Gastrocnemius medialis (tissue), 4 donors: Measurements from ENCODE around the gene SPPL2C. TPM values are rescaled to one million over a fixed set of nuclear protein-coding genes. Genes with fewer than 3 reads are reported as not detected.
A peak's percentile ranks its signal among the peaks of the same experiment; 100 is the strongest.

Experiments
- ATAC-seq, 2 donors: fragments of 150-250 bp; one replicate each; pipeline ENCODE4 v1.9.1; 2016
- DNase-seq, 2 donors: peaks; one replicate each; pipeline ENCODE4 v3.0.0-alpha.2; 2019
- H3K27ac ChIP-seq, 4 donors: fragments of 200-600 bp; sonication (generic); 1 replicate in 1 of 4; 2 replicates in 3 of 4; pipeline ENCODE4 v1.5.1; 2016 to 2018; ENCODE audit warnings: mild to moderate bottlenecking in 2 of 4, moderate library complexity in 1 of 4
- H3K27me3 ChIP-seq, 3 donors: fragments of 200-600 bp; sonication (generic) in 2 of 3; 1 replicate in 1 of 3; 2 replicates in 2 of 3; pipeline versions ENCODE4 v1.5.1 to v1.6.0; 2016 to 2019; ENCODE audit warnings: mild to moderate bottlenecking in 1 of 3, moderate library complexity in 1 of 3
- H3K36me3 ChIP-seq, 2 donors: fragments of 200-600 bp; sonication (generic) in 1 of 2; one replicate each; pipeline ENCODE4 v1.5.1; 2017 to 2018
- H3K4me1 ChIP-seq, 2 donors: fragments of 200-600 bp; sonication (generic) in 1 of 2; one replicate each; pipeline ENCODE4 v1.5.1; 2016 to 2017; ENCODE audit warnings: mild to moderate bottlenecking in 2 of 2
- H3K4me3 ChIP-seq, 4 donors: fragments of 200-600 bp; sonication (generic) in 3 of 4; 1 replicate in 1 of 4; 2 replicates in 3 of 4; pipeline ENCODE4 v1.5.1; 2016 to 2019; ENCODE audit warnings: mild to moderate bottlenecking in 2 of 4
- H3K9me3 ChIP-seq, 3 donors: fragments of 200-600 bp; sonication (generic) in 2 of 3; 1 replicate in 1 of 3; 2 replicates in 2 of 3; pipeline ENCODE4 v1.5.1; 2016 to 2019
- POLR2A ChIP-seq, 2 donors: fragments of 450-650 bp; IDR thresholded peaks; one replicate each; pipeline ENCODE4 v1.6.1; 2017; ENCODE audit warnings: antibody characterized with exemption in 2 of 2, mild to moderate bottlenecking in 2 of 2, moderate library complexity in 2 of 2
- in situ Hi-C, 4 donors: fragments of 200-750 bp; cut with MboI; loops; one replicate each; pipeline versions ENCODE4 v1.15.0 to v1.8.0; 2017; ENCODE audit warnings: low sequenced_read_pairs in 4 of 4
- intact Hi-C: fragments of 100-400 bp; cut with DNase I; formaldehyde crosslinking; loops from one replicate; pipeline ENCODE4 v1.15.1; 2023; ENCODE audit warnings: low total_unique reads
- total RNA-seq, 4 donors: library from RNA; depleted of rRNA; stranded (reverse); fragments of >200 nt; gene quantifications; one replicate each; pipeline versions ENCODE4 v1.1.0 to v1.2.3, GENCODE V29; 2016
- TF ChIP-seq, protein P1 (sequence below), 5 experiments: fragments of 450-650 bp in 3 of 5; fragments of 200-600 bp in 2 of 5; sonication (generic) in 2 of 5; IDR thresholded peaks in 4 of 5; conservative IDR thresholded peaks in 1 of 5; 1 replicate in 4 of 5; 2 replicates in 1 of 5; pipeline ENCODE4 v1.5.1; 2016 to 2019; ENCODE audit warnings: antibody characterized with exemption in 5 of 5, mild to moderate bottlenecking in 3 of 5, moderate library complexity in 3 of 5

The SPPL2C gene
- total RNA-seq, 4 donors from 2014 or later: not detected

DNA sequence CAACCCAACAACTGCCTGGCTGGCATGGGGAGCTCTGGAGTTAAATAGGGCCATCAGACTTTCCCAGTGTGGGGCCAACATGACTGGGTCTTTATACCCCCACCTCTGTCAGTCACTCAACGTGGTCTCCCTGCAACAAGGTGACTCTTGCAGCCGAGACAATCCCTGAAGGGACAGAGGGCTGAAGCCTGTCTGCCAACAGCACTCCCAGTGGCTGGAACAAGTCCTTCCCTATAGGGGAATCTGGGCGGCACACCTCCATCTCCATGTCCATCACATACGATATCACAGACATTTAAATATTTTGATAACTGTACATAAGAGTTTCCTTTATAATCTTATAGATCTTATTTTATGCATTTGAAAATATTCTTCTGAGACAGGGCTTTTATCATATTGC, 44.9 kb downstream of the SPPL2C start:
- in situ Hi-C loops (loop anchor here in 1 of 4 donors (10.0 kb wide), 1 partner anchor 55 kb away; no protein-coding TSS in a partner anchor), intact Hi-C loops (no loop called here)
- Histone ChIP-seq H3K4me3 (no peak overlapping the region), H3K9me3 (no peaks in the 10 kb centered on the region), H3K27me3 (no peaks in the 10 kb centered on the region), H3K4me1 (peaks cover 5% of the 10 kb centered on the region in 2 donors), H3K27ac (no peak overlapping the region), H3K36me3 (no peaks in the 10 kb centered on the region)
- DNase-seq: no peak
- no peak for ATAC-seq
- TF ChIP-seq, protein P1, sequence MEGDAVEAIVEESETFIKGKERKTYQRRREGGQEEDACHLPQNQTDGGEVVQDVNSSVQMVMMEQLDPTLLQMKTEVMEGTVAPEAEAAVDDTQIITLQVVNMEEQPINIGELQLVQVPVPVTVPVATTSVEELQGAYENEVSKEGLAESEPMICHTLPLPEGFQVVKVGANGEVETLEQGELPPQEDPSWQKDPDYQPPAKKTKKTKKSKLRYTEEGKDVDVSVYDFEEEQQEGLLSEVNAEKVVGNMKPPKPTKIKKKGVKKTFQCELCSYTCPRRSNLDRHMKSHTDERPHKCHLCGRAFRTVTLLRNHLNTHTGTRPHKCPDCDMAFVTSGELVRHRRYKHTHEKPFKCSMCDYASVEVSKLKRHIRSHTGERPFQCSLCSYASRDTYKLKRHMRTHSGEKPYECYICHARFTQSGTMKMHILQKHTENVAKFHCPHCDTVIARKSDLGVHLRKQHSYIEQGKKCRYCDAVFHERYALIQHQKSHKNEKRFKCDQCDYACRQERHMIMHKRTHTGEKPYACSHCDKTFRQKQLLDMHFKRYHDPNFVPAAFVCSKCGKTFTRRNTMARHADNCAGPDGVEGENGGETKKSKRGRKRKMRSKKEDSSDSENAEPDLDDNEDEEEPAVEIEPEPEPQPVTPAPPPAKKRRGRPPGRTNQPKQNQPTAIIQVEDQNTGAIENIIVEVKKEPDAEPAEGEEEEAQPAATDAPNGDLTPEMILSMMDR (IDR thresholded peaks at IDR 0.05 in 4 of 5, conservative IDR thresholded peaks at IDR 0.05 in 1 of 5): no peak
- no peak for TF ChIP-seq POLR2A (IDR thresholded peaks at IDR 0.05)

DNA sequence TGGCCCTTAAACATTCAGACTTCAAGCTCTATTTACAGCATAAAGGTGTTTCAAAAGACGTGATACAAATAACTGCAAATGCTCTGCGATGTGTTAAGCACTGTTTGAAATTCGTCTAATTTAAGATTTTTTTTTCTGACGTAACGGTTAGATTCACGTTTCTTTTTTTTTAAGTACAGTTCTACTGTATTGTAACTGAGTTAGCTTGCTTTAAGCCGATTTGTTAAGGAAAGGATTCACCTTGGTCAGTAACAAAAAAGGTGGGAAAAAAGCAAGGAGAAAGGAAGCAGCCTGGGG, 49.0 kb downstream of the SPPL2C start:
- intact Hi-C loops (loop anchor here (1.0 kb wide), 1 partner anchor 56 kb away; no protein-coding TSS in a partner anchor), in situ Hi-C loops (no loop called here)
- ATAC-seq (no peak), DNase-seq (no peak)
- H3K27ac ChIP-seq: peak overlapping the region; percentile 89 to 99 (median 96)
- H3K27me3 ChIP-seq: no peaks in the 10 kb centered on the region
- no peaks in the 10 kb centered on the region for H3K9me3 ChIP-seq
- no peak for TF ChIP-seq POLR2A (IDR thresholded peaks at IDR 0.05)
- TF ChIP-seq, protein P1 (IDR thresholded peaks at IDR 0.05 in 4 of 5, conservative IDR thresholded peaks at IDR 0.05 in 1 of 5): no peak
- H3K4me1 ChIP-seq: peaks cover 21% of the 10 kb centered on the region in 2 donors
- no peaks in the 10 kb centered on the region for H3K36me3 ChIP-seq
- peak overlapping the region; percentile 64 to 93 (median 80) for H3K4me3 ChIP-seq

DNA sequence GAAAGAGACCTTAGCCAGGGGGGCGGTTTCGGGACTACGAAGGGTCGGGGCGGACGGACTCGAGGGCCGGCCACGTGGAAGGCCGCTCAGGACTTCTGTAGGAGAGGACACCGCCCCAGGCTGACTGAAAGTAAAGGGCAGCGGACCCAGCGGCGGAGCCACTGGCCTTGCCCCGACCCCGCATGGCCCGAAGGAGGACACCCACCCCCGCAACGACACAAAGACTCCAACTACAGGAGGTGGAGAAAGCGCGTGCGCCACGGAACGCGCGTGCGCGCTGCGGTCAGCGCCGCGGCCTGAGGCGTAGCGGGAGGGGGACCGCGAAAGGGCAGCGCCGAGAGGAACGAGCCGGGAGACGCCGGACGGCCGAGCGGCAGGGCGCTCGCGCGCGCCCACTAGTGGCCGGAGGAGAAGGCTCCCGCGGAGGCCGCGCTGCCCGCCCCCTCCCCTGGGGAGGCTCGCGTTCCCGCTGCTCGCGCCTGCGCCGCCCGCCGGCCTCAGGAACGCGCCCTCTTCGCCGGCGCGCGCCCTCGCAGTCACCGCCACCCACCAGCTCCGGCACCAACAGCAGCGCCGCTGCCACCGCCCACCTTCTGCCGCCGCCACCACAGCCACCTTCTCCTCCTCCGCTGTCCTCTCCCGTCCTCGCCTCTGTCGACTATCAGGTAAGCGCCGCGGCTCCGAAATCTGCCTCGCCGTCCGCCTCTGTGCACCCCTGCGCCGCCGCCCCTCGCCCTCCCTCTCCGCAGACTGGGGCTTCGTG, 49.5 kb downstream of the SPPL2C start, which contains the start of gene MAPT:
TSS of gene MAPT (plus strand) at position 533 of the 763 bp plus-strand sequence. CDS start 67,784 bp downstream, outside the sequence.
- no peaks in the 10 kb centered on the region for H3K27me3 ChIP-seq
- no peaks in the 10 kb centered on the region for H3K36me3 ChIP-seq
- peak within 1 kb of the TSS; percentile 94 to 99 (median 99) for H3K27ac ChIP-seq
- peaks cover 25 to 26% of the 10 kb centered on the region in 2 donors for H3K4me1 ChIP-seq
- H3K4me3 ChIP-seq: peak within 1 kb of the TSS; percentile 82 to 100 (median 96)
- ATAC-seq: peak; percentile 76 to 80
- in situ Hi-C loops (no loop called here), intact Hi-C loops (loop anchor here (1.0 kb wide), 1 partner anchor 55 kb away; no protein-coding TSS in a partner anchor)
- TF ChIP-seq, protein P1 (IDR thresholded peaks at IDR 0.05 in 4 of 5, conservative IDR thresholded peaks at IDR 0.05 in 1 of 5): peak in 4 of 5 experiments; percentile 96 to 100 (median 100)
- TF ChIP-seq POLR2A (IDR thresholded peaks at IDR 0.05): peak; percentile 91
- DNase-seq: peak; percentile 87 to 93
- H3K9me3 ChIP-seq: no peaks in the 10 kb centered on the region

DNA sequence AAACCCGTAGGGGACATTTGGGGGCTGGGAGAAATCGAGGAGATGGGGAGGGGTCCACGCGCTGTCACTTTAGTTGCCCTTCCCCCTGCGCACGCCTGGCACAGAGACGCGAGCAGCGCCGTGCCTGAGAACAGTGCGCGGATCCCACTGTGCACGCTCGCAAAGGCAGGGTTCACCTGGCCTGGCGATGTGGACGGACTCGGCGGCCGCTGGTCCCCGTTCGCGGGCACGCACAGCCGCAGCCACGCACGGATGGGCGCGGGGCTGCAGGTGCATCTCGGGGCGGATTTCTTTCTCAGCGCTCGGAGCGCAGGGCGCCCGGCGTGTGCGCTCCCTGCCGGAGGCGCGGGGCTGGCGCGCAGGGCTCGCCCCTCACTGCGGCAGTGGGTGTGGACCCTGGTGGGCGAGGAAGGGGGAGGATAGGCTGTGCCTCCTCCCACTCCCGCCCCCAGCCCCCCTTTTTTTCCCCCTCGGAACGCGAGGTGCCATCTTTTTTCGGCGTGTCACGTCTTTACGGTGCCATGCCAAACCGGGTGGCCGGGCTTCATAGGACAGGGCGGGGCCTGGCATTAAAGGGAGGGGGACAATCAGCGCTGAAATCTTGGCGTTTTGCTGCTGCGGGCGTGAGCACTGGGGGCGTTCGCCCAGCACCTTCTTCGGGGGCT, 50.8 kb downstream of the SPPL2C start:
- no peaks in the 10 kb centered on the region for H3K36me3 ChIP-seq
- peak; percentile 55 to 82 for DNase-seq
- H3K27ac ChIP-seq: peak overlapping the region; percentile 94 to 99 (median 99)

More for the DNA sequence above, 50.8 kb downstream of the SPPL2C start:
- intact Hi-C loops (loop anchor here (5.0 kb wide), 1 partner anchor 372 kb away; no protein-coding TSS in a partner anchor), in situ Hi-C loops (loop anchor here in 1 of 4 donors (5.0 kb wide), 1 partner anchor 52 kb away; no protein-coding TSS in a partner anchor)
- TF ChIP-seq, protein P1 (IDR thresholded peaks at IDR 0.05 in 4 of 5, conservative IDR thresholded peaks at IDR 0.05 in 1 of 5): peak in 1 of 5 experiments; percentile 18
- peak; percentile 52 to 59 for TF ChIP-seq POLR2A (IDR thresholded peaks at IDR 0.05)
- no peaks in the 10 kb centered on the region for H3K27me3 ChIP-seq
- H3K4me3 ChIP-seq: peak overlapping the region; percentile 82 to 100 (median 96)
- no peaks in the 10 kb centered on the region for H3K9me3 ChIP-seq
- H3K4me1 ChIP-seq: peaks cover 36 to 38% of the 10 kb centered on the region in 2 donors
- ATAC-seq: peak; percentile 55 to 61
